GM18511 (cell line): Measurements from ENCODE around the gene ZMYND8.
"Not testable (repeated sequence)": the region's sequence is repeated elsewhere in the genome, so short reads cannot be mapped to it uniquely, and the experiment has no call there.

Source experiments
- ATAC-seq: cut with Tn5 transposase; IDR thresholded peaks from one replicate; pipeline ENCODE4 v1.9.1; 2021; ENCODE audit warnings: mild to moderate bottlenecking, moderate library complexity; ENCODE audit not compliant: unreplicated experiment

ZMYND8 gene

DNA sequence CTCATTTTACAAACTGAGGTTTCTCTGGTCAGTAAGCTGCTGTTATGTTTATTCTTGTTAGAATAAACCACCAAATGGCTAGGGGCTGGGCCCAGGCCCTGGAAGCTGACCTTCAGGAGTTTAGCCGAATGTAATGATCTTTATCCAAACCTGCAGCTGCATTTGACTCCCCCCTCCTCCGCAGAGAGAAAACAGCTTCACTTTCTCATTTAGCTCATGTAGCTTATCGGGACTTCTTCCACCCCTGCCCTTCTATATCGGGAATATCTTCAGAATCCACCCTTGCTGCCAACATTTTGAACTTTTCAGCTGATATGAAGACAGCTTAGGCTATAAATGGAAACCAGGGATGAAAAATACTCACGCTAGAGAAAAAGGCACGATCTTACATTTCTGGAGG, 102.6 kb downstream of the ZMYND8 start:
- ATAC-seq = no peak

DNA sequence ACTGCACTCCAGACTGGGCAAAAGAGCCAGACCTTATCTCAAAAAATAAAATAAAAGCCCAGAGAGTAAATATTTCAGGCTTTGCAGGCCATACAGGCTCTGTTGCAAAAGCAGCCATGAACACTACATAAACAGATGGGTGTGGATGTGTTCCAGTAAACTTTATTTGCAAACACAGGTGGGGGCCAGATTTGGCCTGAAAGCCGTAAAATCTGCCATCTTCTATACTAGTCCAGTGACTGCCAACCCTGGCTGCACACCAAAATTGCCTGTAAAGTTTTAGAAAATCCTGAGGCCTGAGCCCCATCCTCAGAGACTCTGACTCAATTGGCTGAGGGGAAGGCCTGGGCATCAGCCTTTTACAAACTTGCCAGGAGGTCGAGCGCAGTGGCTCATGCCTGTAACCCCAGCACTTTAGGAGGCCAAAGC, 103.6 kb downstream of the ZMYND8 start:
- ATAC-seq = no peak

DNA sequence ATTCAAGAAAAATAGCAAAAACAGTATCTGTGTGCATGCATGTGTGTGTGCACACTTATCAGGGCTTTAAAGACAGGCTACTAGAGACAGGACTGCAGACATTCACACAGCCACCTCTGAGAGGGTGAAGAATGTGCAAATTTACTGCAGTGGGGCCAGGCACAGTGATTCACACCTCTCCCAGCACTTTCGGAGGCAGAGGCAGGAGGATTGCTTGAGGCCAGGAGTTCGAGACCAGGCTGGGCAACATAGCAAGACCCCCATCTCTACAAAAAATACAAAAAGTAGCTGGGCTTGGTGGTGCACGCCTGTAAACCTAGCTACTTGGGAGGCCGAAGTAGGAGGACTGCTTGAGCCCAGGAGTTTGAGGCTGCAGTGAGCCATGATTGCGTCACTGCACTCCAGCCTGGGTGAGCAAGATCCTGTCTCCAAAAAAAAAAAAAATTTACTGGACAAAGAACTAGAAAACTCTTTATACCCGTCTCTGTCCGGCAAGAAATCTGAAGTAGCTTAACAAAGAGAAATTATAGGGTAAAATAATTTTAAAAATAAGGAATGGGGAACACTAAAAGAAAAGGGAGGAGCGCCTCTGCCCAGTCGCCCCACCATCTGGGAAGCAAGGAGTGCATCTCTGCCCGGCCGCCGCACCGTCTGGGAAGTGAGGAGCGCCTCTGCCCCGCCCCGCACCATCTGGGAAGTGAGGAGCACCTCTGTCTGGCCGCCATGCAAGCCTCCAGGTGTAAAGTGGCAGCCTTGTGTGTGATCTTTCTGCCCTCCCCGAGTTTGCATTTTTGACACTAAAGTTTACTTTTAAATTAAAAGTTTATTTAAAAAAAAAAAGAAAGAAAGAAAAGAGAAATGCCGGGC, 105.1 kb downstream of the ZMYND8 start:
- no peak for ATAC-seq

DNA sequence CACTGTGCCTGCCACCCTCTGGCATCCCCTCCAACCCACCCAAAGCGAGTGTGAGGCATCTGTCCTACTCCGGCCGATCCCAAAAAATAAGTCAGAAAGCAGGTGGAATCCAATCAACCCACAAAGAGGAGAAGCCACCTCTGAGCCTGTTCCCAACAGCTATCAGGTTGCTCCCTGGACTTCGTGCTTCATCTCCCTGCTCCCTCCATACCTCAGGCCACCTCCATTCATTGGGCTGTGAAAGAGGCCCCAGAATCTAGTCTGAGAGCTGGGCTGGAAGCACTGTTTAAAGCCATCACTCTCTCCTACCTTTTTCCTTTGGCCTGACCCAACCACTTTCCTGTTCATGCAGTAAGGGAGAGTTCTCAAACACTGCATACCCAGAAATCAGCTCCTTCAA, 106.1 kb downstream of the ZMYND8 start:
- no peak for ATAC-seq

DNA sequence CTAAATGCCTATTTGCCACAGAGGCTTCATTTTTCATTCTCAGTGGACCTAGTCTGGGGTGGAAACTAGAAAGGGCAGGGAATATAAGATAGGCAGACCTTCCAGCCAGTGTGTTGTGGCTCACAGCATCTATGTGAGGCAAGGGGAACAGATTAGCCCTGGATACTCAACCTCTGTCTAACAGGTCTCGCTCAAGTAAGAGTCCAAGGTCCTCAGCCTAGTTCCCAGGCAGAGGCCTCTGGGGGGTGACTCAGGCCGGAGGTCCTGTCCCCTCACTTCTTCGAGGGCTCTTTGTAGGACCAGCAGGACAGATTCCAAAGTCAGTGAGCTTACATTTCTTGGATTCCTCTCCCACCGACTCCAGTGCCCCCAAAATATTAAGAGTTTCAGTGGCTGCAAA, 106.6 kb downstream of the ZMYND8 start:
- ATAC-seq = no peak

DNA sequence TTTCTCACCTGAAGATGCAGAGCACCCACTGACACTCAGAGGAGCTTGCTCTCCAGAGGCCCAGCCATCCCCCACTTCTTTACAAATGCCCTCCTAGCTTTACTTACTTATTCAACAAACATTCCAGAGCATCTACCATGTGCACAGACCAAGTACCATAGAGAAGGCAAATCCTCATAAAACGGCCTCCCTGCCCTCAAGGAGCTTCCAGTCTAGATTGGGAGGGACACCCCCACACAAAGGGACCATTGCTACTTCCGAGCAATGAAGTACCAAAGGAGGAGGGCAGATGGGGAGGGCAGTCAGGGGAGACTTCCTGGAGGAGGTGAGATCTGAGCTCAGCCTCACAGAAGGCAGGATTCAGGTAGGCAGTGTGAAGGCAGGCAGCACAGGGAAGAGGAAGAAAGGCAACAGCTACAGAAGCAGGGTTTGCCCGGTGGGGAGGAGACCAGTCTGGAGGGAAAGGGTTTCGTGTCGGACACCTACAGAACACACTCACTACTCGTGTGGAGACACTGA, 108.0 kb downstream of the ZMYND8 start:
- no peak for ATAC-seq

DNA sequence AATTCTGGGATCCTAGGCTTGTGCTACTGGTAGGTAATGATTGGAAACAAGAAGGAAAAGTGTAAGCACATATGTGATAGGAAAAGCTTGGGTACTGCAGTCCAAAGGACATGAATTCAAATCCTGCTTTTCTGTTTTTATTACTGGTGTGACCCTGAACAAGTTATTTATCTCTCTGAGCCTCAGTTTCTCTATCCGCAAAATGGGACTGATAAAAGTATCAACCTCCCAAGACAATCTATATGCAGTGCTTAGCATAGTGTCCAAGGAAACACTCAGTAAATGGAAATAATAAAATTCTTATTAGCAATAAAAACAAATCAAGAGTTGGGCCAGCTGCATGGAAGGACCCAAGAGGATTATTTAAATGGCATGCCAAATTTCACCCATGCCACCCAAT, 108.5 kb downstream of the ZMYND8 start:
- ATAC-seq = no peak

DNA sequence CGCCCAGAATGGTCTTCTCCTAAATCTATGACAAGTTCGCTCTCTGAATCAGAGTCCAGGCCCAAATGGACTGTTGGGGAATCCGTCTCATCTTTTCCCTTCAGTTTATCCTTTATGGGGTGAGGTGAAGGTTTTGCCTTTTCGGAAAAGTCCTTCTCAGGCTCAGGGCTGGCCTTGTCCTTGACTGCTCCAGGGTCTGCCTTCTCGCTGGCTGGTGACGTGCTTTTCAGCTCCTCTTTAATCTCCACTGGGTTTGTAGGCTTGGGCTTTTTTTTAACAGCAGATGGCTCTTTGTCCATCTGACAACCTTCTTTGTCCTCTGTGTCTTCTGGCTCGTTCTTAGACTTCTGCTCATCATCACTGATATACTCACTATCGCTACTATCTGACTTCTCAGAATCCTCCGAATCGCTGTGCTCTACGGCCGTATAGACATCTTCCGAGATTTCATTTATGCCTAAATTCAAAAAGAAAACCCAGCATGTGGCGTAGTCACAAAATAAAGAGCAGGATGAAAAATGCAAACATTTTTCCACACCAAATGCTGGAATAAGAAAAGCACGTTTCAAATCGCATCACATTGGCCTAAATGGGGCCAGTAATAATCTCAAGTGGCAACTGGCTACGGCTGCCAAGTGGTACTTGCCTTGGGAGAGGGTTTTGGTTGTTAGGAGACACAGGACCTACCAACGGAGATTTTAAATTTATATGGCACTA, 110.3 kb downstream of the ZMYND8 start:
- no peak for ATAC-seq

DNA sequence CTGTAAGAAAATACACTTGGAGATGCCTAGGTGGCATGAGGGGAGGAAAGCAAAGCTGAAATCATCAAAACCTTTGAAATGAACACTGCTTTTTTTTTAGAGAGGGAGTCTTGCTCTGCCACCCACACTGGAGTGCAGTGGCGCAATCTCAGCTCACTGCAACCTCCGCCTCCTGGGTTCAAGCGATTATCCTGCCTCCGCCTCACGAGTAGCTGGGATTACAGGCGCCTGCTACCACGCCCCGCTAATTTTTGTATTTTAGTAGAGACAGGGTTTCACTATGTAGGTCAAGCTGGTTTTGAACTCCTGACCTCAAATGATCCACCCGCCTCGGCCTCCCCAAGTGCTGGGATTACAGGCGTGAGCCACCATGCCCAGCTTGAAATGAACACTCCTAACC, 111.3 kb downstream of the ZMYND8 start:
- not testable (repeated sequence) for ATAC-seq

DNA sequence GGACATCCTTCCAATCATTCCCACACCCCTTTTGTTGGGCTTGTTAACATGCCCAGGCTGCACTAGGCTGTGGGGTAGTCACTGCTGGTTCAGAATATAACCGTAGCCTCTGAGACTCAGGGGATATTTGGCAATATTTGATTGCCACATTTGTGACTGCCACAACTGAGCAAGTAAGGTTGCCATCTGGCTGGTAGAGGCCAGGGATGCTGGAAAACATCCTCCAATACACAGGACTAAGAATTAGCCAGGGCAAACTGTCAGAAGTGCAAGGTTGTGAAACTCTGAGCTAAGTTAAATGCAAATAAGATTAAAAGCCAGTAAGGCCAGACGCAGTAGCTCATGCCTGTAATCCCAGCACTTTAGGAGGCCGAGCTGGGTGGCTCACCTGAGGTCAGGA, 112.0 kb downstream of the ZMYND8 start:
- no peak for ATAC-seq

DNA sequence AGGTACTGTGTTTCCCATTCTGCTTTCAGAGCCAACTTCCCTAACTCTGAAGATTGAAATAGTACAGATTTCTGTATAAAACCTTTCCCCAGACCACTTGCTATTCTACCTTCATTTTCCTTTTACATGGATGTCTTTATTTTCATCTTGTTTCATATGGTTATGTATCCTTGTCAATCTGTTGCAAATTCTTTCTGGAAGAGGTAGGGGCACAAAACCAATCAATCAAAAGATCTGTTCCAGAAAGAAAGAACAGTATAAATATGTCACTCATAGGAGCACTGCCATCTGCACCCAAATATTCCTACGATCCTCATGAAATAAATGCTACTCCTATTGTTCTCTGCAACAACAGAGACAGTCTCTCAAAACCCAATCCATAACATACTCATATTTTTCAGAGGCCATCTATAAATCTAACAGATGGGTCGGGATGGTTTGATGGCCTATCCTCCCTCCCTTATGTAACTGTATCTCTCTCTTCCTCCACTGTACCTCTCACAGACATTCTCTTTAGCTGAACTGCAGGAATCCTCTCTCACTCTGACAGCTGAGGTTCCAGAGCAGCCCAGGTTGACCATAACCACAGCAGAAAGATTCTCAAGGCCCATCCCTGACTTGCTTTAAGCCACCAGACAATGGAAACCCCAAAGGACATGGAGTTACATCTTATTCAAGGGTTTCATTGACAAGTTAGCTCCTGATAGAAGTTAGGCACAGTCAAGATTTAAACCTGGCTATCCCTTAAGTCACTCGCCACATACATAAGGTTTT, 112.8 kb downstream of the ZMYND8 start:
- no peak for ATAC-seq

DNA sequence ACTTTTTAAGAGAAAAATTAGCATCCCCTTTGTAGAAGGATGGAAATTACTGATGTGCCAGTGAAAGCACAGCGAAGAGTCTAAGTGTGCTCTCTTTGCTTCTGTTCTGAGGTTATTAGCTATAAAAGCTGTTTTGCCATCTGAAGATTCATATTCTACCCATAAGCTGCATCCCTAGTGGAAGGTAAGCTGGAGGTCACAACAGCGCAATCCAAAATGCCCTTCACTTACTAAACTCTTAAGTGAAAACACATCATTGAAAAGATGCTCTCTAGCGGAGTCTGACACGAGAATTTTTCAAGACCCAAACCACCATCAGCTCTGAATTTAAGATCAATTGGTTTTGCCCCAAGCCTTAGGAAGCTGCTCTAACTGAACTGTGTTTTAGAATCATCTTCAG, 113.5 kb downstream of the ZMYND8 start:
- no peak for ATAC-seq

DNA sequence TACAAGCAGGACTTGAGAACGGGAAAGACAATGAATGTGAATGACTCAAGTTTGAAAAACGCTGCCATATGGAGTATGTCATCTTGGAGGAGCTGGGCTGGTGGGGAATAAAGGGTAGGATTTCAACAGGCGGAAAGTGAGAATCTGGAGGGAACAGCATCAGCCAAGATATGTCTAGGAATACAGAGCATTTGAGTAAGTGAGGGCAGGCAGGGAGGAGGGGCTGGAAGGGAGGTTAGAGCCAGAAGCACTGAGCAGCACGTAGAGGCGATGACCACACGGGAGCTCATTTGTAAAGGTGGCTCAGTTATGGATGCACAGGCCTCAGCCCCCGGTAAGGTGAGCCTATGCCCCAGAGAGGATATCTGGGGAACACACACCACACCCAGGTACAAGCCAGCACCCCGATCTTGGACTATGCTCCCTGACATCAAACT, 115.1 kb downstream of the ZMYND8 start:
- ATAC-seq = no peak

DNA sequence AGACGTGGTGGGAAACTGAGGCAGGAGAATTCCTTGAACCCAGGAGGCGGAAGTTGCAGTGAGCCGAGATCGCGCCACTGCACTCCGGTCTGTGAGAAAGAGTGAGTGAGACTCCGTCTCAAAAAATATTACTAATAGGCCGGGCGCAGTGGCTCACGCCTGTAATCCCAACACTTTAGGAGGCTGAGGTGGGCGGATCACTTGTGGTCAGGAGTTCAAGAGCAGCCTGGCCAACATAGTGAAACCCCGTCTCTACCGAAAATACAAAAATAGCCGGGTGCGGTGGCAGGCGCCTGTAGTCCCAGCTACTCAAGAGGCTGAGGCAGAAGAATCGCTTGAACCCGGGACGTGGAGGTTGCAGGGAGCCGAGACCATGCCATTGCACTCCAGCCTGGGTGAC, 116.4 kb downstream of the ZMYND8 start:
- not testable (repeated sequence) for ATAC-seq

DNA sequence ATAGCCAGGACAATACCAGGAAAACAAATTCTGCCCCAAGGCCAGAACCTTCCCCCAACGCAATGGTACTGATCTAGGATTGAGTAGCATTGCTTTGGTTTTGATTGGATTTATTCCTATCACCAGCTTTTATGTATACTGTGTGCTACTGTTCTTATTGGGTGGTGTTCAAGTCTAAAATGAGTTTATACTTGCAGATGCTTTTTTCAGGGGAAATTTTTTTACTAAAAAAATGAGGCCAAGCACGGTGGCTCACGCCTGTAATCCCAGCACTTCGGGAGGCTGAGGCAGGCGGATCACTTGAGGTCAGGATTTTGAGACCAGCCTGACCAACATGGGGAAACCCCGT, 116.8 kb downstream of the ZMYND8 start:
- ATAC-seq = no peak

DNA sequence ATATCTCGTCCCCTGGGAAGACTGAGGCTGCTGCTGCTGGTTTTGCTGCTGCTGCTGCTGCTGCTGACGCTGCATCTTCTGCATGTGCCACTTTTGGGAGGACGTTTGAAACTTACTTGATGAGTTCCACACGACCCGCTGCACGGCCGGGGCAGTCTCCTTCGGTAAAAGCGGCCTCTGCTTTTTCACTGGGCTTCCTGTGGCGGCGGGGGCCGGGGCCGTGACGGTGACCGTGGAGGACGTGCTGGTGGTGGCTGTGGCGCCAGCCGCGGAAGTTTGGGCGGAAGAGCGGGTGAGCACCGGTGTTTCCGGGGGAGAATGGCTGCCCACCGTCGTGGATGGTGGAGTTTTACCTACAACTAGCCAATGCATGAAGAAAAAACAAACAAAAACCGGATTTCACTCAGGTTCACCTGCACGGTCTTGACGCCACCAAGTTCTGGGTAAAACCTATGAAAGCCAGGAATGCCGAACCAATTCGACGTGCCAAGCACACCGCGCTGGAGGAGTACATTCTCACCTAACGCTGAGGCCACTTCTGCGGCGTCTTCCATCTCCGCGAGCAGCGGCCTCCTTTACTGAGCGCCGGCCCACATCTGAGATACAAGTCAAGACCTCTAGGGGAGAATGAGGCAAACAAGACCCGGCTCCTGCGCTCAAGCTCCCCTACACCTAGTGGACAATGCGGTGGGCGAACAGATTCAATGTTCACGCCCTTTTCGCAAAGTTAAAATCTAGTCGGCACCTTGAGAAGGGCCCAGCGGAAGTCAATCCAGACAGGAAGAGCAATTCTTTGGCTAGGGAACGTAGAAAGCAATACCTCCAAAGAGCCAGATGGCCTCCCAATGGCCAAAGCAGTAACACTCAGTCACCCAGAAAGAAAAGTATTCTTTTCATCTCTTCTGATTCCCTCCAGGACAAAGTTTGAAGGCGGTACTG, 117.5 kb downstream of the ZMYND8 start:
- ATAC-seq = no peak

DNA sequence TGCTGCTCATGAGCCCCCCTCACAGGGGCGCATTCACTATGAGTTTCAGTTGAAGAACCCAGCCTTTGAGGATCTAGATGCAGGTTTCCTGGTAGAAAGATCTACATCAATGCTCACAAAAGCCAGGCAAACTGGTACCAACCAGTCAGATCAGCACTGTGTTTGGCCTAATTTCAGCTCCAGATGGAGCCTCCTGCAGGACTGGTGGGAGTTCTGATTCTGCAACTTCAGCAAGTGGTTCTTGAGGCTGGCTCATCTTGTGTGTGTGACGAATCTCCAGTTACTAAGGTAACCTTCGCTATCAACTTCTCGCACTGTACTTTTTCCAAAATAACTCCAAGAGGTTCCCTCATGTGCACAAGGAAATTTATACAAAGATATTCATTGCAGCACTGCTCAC, 118.8 kb downstream of the ZMYND8 start:
- no peak for ATAC-seq

DNA sequence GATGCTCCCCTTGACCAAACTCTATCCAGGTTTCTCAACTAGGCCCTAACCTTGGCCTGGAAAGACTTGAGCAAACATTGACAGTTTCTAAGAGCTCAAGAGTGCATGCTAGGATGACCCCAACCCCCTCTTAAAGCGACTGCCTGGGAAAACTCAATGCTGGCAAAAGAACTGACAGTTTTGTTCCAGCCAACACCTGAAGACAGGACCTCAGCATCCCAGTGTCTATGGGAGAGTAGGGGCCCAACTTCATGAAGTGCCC, 119.9 kb downstream of the ZMYND8 start:
- ATAC-seq = no peak

DNA sequence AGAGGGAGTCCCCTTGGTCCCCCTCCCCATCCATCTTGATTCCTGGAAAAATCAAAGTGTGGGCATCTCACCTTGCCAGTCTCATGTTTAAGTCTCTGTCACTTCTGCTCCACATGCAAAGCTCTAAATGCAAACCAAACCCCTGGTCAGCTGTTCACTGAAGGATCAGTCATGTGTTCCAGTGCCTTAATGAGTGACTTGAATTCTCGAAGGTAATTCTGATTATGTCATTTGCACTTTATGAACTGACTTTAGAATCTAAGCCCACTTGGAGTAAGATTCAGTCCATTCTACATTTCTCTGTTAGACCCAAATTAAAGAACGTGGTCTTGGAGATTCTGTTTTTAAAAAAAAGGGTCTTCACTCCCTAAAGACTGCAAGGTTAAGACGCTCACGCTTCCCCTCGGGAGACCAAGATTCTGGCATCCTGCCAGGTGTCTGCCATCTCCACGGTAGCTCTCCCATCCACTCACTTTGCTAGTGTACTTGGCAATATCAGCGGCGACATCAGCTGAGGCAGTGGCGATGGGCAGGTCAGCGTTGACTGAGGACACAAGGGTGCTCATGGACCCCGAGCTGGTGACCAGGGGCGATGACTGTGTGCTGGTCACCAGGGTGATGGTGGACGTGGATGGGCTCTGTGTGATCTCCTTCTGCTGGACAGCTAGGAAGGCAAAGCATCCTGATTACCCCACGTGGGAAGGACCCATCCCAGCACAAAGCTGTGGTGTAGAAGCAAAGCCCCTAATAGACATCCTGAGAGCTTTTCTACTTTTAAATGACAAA, 120.5 kb downstream of the ZMYND8 start:
- no peak for ATAC-seq

DNA sequence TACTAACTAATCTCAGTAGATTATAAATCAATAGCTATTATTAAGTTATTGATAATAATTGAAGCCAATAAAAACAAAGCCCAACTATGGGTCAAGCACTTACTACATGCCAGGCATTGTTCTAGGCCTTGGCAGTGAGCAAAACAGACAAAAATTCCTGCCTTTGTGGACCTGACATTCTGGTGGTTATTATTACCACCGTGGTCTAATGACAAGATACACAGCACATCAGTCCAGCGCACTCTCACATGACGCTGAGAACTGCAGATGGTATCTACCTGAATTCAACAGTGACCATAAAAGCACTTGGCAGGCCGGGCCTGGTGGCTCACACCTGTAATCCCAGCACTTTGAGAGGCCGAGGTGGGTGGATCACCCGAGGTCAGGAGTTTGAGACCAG, 121.4 kb downstream of the ZMYND8 start:
- ATAC-seq = no peak
